Brain microvascular endothelial cell (primary cell): ENCODE results near the gene SLC41A3.

Source experiments
- DNase-seq: peaks from one replicate; pipeline ENCODE4 v3.0.0-alpha.2; 2020
- H3K27ac ChIP-seq: fragments of 250-450 bp; sonication (Bioruptor Pico); 2 replicates; pipeline ENCODE4 v1.5.1; 2020; ENCODE audit warnings: mild to moderate bottlenecking, moderate library complexity
- H3K27me3 ChIP-seq: fragments of 250-450 bp; sonication (Bioruptor Pico); replicated peaks from 2 replicates; pipeline ENCODE4 v1.5.1; 2020; ENCODE audit warnings: mild to moderate bottlenecking
- H3K36me3 ChIP-seq: fragments of 250-450 bp; sonication (Bioruptor Pico); replicated peaks from 2 replicates; pipeline ENCODE4 v1.5.1; 2020; ENCODE audit warnings: mild to moderate bottlenecking
- H3K4me3 ChIP-seq: 2 replicates; pipeline ENCODE4 v1.5.1; 2011; ENCODE audit warnings: low read depth, mild to moderate bottlenecking, control low read depth, low read length, moderate library complexity
- CTCF ChIP-seq: IDR thresholded peaks from 2 replicates; pipeline ENCODE4 v1.5.1; 2011; ENCODE audit warnings: low read depth, mild to moderate bottlenecking, moderate library complexity, low read length, control low read depth, inconsistent platforms; ENCODE audit errors: missing control alignments
- in situ Hi-C: cut with HindIII; loops from 2 replicates; pipeline ENCODE4 v1.10.0; 2017; ENCODE audit warnings: low sequenced_read_pairs, low pct_ligation_motif_present

Gene SLC41A3

DNA sequence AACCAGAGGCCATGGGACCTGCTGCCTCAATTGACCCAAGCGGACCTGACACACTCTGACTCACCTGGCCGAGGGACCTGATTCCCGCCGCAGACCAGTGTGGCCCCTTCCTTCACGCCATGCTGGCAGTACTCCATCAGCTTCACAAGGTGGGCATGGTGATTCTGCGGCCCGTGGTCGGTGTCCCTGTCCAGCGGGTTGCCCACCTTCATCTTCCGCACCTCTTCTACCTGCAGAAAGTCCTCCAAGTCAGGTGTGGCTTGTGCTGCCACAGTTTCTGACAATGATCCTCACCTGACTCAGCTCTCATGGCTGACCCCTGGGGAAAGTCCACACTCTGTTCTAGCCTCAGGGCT is 25.9 kb upstream of the SLC41A3 start:
- Histone ChIP-seq H3K27ac (no peak overlapping the region), H3K4me3 (no peak overlapping the region), H3K27me3 (no peaks in the 10 kb centered on the region), H3K36me3 (no peaks in the 10 kb centered on the region)
- DNase-seq: no peak
- in situ Hi-C loops: no loop called here
- no peak for TF ChIP-seq CTCF

- H3K27me3 ChIP-seq: no peaks in the 10 kb centered on the region
- DNase-seq: no peak
- TF ChIP-seq CTCF: no peak
- H3K27ac ChIP-seq: no peak overlapping the region
- H3K36me3 ChIP-seq: no peaks in the 10 kb centered on the region
- in situ Hi-C loops: no loop called here
- H3K4me3 ChIP-seq: no peak overlapping the region
Observed at GRCh38 chr3:126109146-126109879, 25.4 kb upstream of the SLC41A3 start.

DNA sequence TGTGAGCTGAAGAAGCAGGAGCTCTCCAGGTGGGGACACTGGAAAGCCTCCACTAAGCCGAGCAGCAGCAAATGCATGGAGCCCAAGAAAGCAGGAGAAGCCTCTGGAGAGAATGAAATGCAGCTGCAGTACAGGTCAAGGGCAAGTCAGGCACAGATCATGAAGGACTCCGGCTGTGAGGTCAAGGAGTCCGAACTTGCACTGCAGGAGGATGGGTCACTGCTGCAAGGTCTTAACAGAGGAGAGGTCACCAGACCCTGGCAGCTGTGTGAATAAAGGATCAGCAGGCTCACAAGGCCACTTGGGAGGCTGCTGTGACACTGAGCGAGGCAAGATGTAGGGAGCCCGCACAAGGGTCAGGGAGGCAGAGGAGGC is 24.7 kb upstream of the SLC41A3 start:
- Histone ChIP-seq H3K27me3 (no peaks in the 10 kb centered on the region), H3K36me3 (no peaks in the 10 kb centered on the region), H3K4me3 (no peak overlapping the region), H3K27ac (no peak overlapping the region)
- no peak for TF ChIP-seq CTCF
- DNase-seq: no peak
- in situ Hi-C loops: no loop called here

GRCh38 chr3:126107957-126108675 is 24.2 kb upstream of the SLC41A3 start:
- in situ Hi-C loops: no loop called here
- no peaks in the 10 kb centered on the region for H3K36me3 ChIP-seq
- TF ChIP-seq CTCF: no peak
- no peak overlapping the region for H3K27ac ChIP-seq
- H3K4me3 ChIP-seq: no peak overlapping the region
- no peak for DNase-seq
- no peaks in the 10 kb centered on the region for H3K27me3 ChIP-seq

GRCh38 chr3:126107203-126107939 is 23.4 kb upstream of the SLC41A3 start:
- H3K27ac ChIP-seq: no peak overlapping the region
- no peaks in the 10 kb centered on the region for H3K36me3 ChIP-seq
- no peak for DNase-seq
- in situ Hi-C loops: no loop called here
- no peaks in the 10 kb centered on the region for H3K27me3 ChIP-seq
- no peak overlapping the region for H3K4me3 ChIP-seq
- TF ChIP-seq CTCF: no peak
